Trophoblast cell (in vitro differentiated cells and primary cell): Measurements from ENCODE around the gene ABCB9.
"Not testable (repeated sequence)": the region's sequence is repeated elsewhere in the genome, so short reads cannot be mapped to it uniquely, and the experiment has no call there.

Source experiments
- DNase-seq, 2 donors: peaks; one replicate each; pipeline ENCODE4 v3.0.0-alpha.2; 2016
- H2AFZ ChIP-seq: 2 replicates; pipeline ENCODE4 v1.6.1; 2013; ENCODE audit warnings: low read length, moderate library complexity, mild to moderate bottlenecking; ENCODE audit not compliant: insufficient read depth, poor library complexity
- H2AK5ac ChIP-seq: 2 replicates; pipeline ENCODE4 v1.6.1; 2013; ENCODE audit warnings: mild to moderate bottlenecking, low read length
- H2BK120ac ChIP-seq: 2 replicates; pipeline ENCODE4 v1.6.1; 2013; ENCODE audit warnings: low read length, mild to moderate bottlenecking, moderate library complexity; ENCODE audit not compliant: insufficient read depth, poor library complexity
- H2BK12ac ChIP-seq: 2 replicates; pipeline ENCODE4 v1.6.1; 2013; ENCODE audit warnings: mild to moderate bottlenecking, low read length, moderate library complexity
- H2BK5ac ChIP-seq: 2 replicates; pipeline ENCODE4 v1.6.1; 2013; ENCODE audit warnings: low read length, low read depth, moderate library complexity, mild to moderate bottlenecking; ENCODE audit not compliant: poor library complexity
- H3K14ac ChIP-seq: 2 replicates; pipeline ENCODE4 v1.6.1; 2013; ENCODE audit warnings: mild to moderate bottlenecking, low read length
- H3K18ac ChIP-seq: 2 replicates; pipeline ENCODE4 v1.6.1; 2013; ENCODE audit warnings: mild to moderate bottlenecking, low read length
- H3K23ac ChIP-seq: 2 replicates; pipeline ENCODE4 v1.6.1; 2013; ENCODE audit warnings: low read length
- H3K27ac ChIP-seq: 2 replicates; pipeline ENCODE4 v1.5.1; 2013; ENCODE audit warnings: low read depth, mild to moderate bottlenecking, inconsistent platforms, low read length, moderate library complexity
- H3K27me3 ChIP-seq: 2 replicates; pipeline ENCODE4 v1.6.1; 2013; ENCODE audit warnings: inconsistent platforms, mild to moderate bottlenecking, low read length, moderate library complexity; ENCODE audit not compliant: insufficient read depth
- H3K36me3 ChIP-seq, 2 experiments: 1 replicate in 1 of 2; 2 replicates in 1 of 2; pipeline ENCODE4 v1.6.1; 2013; ENCODE audit warnings: low read length in 2 of 2, mild to moderate bottlenecking in 2 of 2, moderate library complexity in 1 of 2; ENCODE audit not compliant: insufficient read depth in 2 of 2, control insufficient read depth in 1 of 2
- H3K4ac ChIP-seq: 2 replicates; pipeline ENCODE4 v1.6.1; 2013; ENCODE audit warnings: low read depth, mild to moderate bottlenecking, low read length, moderate library complexity
- H3K4me1 ChIP-seq, 2 experiments: 1 replicate in 1 of 2; 2 replicates in 1 of 2; pipeline ENCODE4 v1.6.1; 2013; ENCODE audit warnings: low read length in 2 of 2, mild to moderate bottlenecking in 2 of 2, moderate library complexity in 1 of 2; ENCODE audit not compliant: insufficient read depth in 2 of 2, control insufficient read depth in 1 of 2
- H3K4me2 ChIP-seq: 2 replicates; pipeline ENCODE4 v1.6.1; 2013; ENCODE audit warnings: inconsistent platforms, mild to moderate bottlenecking, low read length, moderate library complexity
- H3K4me3 ChIP-seq: 2 replicates; pipeline ENCODE4 v1.5.1; 2013; ENCODE audit warnings: mild to moderate bottlenecking, low read depth, low read length, inconsistent platforms
- H3K79me1 ChIP-seq: one replicate; pipeline ENCODE4 v1.6.1; 2013; ENCODE audit warnings: low read length
- H3K79me2 ChIP-seq: 2 replicates; pipeline ENCODE4 v1.6.1; 2013; ENCODE audit warnings: low read length, mild to moderate bottlenecking; ENCODE audit not compliant: control insufficient read depth, insufficient read depth, poor library complexity
- H3K9ac ChIP-seq: 2 replicates; pipeline ENCODE4 v1.6.1; 2013; ENCODE audit warnings: mild to moderate bottlenecking, low read length
- H3K9me3 ChIP-seq: 2 replicates; pipeline ENCODE4 v1.6.1; 2013; ENCODE audit warnings: low read depth, mild to moderate bottlenecking, control low read depth, inconsistent platforms, low read length; ENCODE audit not compliant: insufficient read depth
- H4K12ac ChIP-seq: 2 replicates; pipeline ENCODE4 v1.6.1; 2013; ENCODE audit warnings: low read depth, mild to moderate bottlenecking, low read length, moderate library complexity
- H4K8ac ChIP-seq: 2 replicates; pipeline ENCODE4 v1.6.1; 2013; ENCODE audit warnings: low read depth, mild to moderate bottlenecking, low read length, moderate library complexity
- H4K91ac ChIP-seq: one replicate; pipeline ENCODE4 v1.6.1; 2013; ENCODE audit warnings: low read depth, mild to moderate bottlenecking, low read length, moderate library complexity
- WGBS: extraction: QIAGEN DNeasy Blood & Tissue Kit; methylation state at CpG from one replicate; pipeline ENCODE4 v1.1.7; 2013; ENCODE audit warnings: missing lambda C conversion rate; ENCODE audit not compliant: insufficient read length, insufficient coverage; ENCODE audit errors: extremely low coverage; 5-methylcytosine and 5-hydroxymethylcytosine counted together

The ABCB9 gene

GRCh38 chr12:122909442-122910288 is 56.6 kb downstream of the ABCB9 start:
- Histone ChIP-seq H2AK5ac (no peak overlapping the region), H3K4me1 (peaks cover 6 to 7% of the 10 kb centered on the region in 2 experiments)
- WGBS: no CpG with 5 or more reads among the region's 12 CpGs

GRCh38 chr12:122908915-122909314 is 57.3 kb downstream of the ABCB9 start:
- Histone ChIP-seq H3K4me3 (no peak overlapping the region), H4K8ac (no peak overlapping the region), H3K4me2 (no peak overlapping the region), H3K4me1 (peaks cover 6 to 7% of the 10 kb centered on the region in 2 experiments), H3K79me1 (no peaks in the 10 kb centered on the region), H3K18ac (no peak overlapping the region), H3K4ac (no peak overlapping the region), H4K12ac (no peak overlapping the region), H3K79me2 (no peaks in the 10 kb centered on the region), H3K14ac (no peak overlapping the region), H4K91ac (no peak overlapping the region), H2AFZ (no peak overlapping the region), H2BK5ac (no peak overlapping the region), H2AK5ac (no peak overlapping the region), H3K27ac (no peak overlapping the region), H3K9ac (no peak overlapping the region), H2BK120ac (no peak overlapping the region), H3K36me3 (no peaks in the 10 kb centered on the region), H3K27me3 (no peaks in the 10 kb centered on the region), H3K9me3 (peaks cover 1% of the 10 kb centered on the region), H2BK12ac (no peak overlapping the region), H3K23ac (no peak overlapping the region)
- peak; percentile 65 to 71 for DNase-seq
- no CpG with 5 or more reads among the region's 6 CpGs for WGBS

More at GRCh38 chr12:122909442-122910288, 56.6 kb downstream of the ABCB9 start:
- Histone ChIP-seq H3K79me1 (no peaks in the 10 kb centered on the region), H3K18ac (no peak overlapping the region), H3K27me3 (no peaks in the 10 kb centered on the region), H3K14ac (peak overlapping the region; percentile 2), H3K9ac (no peak overlapping the region), H3K79me2 (no peaks in the 10 kb centered on the region), H3K4me2 (no peak overlapping the region), H3K4ac (no peak overlapping the region), H2AFZ (no peak overlapping the region), H2BK120ac (peak overlapping the region; percentile 4), H3K23ac (no peak overlapping the region), H3K9me3 (peaks cover 1% of the 10 kb centered on the region), H3K36me3 (no peaks in the 10 kb centered on the region), H4K12ac (no peak overlapping the region), H4K91ac (peak overlapping the region; percentile 41), H3K4me3 (no peak overlapping the region), H3K27ac (no peak overlapping the region), H4K8ac (peak overlapping the region; percentile 20), H2BK5ac (no peak overlapping the region), H2BK12ac (peak overlapping the region; percentile 85)
- peak; percentile 32 to 70 for DNase-seq

- not testable (repeated sequence) for H3K9ac ChIP-seq, H3K4me3 ChIP-seq, H4K8ac ChIP-seq, H2AK5ac ChIP-seq, H3K79me1 ChIP-seq, H3K14ac ChIP-seq, H3K18ac ChIP-seq, H2BK12ac ChIP-seq, H3K27ac ChIP-seq, H3K9me3 ChIP-seq, DNase-seq, H2BK5ac ChIP-seq, H3K4me1 ChIP-seq, H2AFZ ChIP-seq, H3K36me3 ChIP-seq, H2BK120ac ChIP-seq, H4K91ac ChIP-seq, H3K4me2 ChIP-seq, H3K23ac ChIP-seq, H3K27me3 ChIP-seq, H3K4ac ChIP-seq, H4K12ac ChIP-seq, H3K79me2 ChIP-seq
- WGBS: no CpG with 5 or more reads among the region's 5 CpGs
Observed at GRCh38 chr12:122905258-122905657, 61.0 kb downstream of the ABCB9 start.

GRCh38 chr12:122903693-122904034 is 62.6 kb downstream of the ABCB9 start:
- Histone ChIP-seq H3K18ac (no peak overlapping the region), H3K9me3 (peaks cover 2% of the 10 kb centered on the region), H3K27me3 (no peaks in the 10 kb centered on the region), H3K23ac (no peak overlapping the region), H3K4ac (no peak overlapping the region), H3K36me3 (no peaks in the 10 kb centered on the region), H4K8ac (no peak overlapping the region), H2BK120ac (no peak overlapping the region), H3K4me2 (no peak overlapping the region), H2BK5ac (no peak overlapping the region), H3K9ac (no peak overlapping the region), H3K79me1 (no peaks in the 10 kb centered on the region), H4K12ac (no peak overlapping the region), H3K27ac (no peak overlapping the region), H2BK12ac (no peak overlapping the region), H2AK5ac (no peak overlapping the region), H2AFZ (no peak overlapping the region), H3K4me1 (peaks cover 0 to 2% of the 10 kb centered on the region in 2 experiments), H3K14ac (no peak overlapping the region), H3K4me3 (no peak overlapping the region), H4K91ac (no peak overlapping the region), H3K79me2 (no peaks in the 10 kb centered on the region)
- no CpG with 5 or more reads among the region's 7 CpGs for WGBS
- DNase-seq: no peak
